GM19043 (cell line): ENCODE results near the gene MTMR4.
"Not testable (repeated sequence)": the region's sequence is repeated elsewhere in the genome, so short reads cannot be mapped to it uniquely, and the experiment has no call there.

Experiments
- ATAC-seq: cut with Tn5 transposase; IDR thresholded peaks from one replicate; pipeline ENCODE4 v1.9.1; 2021; ENCODE audit warnings: low read depth; ENCODE audit not compliant: unreplicated experiment

MTMR4 gene

DNA sequence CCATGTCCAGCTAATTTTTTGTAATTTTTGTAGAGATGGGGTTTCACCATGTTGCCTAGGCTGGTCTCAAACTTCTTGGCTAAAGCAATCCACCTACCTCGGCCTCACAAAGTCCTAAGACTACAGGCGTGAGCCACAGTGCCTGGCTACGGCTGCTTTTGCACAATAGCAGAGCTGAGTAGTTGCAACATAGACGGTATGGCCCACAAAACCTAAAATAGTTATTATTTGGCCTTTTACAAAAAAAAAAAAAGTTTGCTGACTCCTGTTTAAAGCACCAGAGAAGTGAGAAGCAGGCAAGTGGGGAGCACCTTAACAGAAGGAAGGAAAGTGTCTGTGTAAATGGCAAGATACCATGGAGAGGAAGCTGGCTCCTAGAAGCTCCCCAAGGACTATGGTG is 20.9 kb downstream of the MTMR4 start:
- no peak for ATAC-seq

- ATAC-seq: no peak
Measured at GRCh38 chr17:58492238-58493121, 22.0 kb downstream of the MTMR4 start.

GRCh38 chr17:58491510-58492045 is 22.9 kb downstream of the MTMR4 start:
- no peak for ATAC-seq

DNA sequence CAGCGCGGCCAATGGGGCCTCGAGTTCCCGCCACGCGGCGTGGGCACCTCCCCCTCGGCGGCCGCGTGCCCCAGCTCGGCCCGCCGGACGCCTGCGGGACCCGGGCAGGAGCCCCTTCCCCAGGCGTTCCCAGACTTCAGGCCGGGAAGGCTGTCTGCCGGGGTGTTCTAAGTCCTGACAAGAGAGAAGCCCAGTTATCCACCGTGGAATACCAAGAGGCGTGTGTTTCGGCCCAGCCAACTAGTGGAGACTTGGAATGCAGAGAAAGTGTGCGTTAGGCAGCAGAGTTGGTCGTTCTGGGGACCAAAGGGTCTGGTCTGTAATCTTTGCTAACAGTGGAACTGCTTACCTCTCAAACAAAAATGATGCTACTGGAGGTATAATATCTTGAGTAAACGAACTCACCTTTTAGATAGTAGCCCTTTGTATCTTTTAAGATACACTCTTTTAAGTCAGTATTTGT is 26.0 kb downstream of the MTMR4 start:
- ATAC-seq: no peak

DNA sequence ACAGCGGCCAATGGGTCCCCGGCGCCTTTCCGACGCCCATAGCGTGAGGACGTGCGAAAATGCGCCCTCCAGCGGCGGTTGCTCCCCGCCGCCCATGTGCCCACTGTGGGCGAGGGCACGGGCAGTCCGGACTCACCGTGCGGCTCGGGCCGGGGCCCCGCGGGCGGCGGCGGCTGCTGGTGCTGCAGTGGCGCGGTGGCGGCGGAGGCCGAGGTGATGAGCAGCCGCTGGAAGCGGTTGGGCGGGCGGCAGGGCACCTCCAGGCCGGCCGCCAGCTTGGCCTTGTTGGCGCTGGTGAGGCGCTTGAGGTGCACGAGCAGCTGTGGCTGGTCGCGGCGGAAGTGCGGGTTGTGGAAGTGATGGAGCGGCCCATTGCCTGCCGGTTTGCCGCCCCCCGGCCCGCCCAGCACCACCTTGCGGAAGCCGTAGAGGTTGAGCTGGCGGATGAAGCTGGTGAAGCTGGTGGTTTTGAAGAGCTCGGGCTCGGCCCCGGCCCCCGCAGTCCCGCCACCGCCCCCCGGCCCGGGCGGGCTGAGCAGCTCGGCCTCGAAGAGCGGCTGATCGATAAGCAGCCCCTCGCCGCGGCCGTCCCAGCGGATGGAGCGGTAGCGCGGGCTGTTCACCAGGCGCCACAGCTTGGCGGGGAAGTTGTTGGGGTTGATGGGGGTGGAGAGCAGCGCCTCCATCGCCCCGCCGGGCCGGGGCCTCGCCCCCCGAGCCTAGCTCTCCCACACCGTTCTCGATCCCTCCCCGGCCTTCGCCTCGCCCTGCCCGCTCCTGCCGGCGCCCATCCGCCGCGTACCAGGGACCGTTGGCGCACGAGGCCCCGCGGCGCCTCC is 26.6 kb downstream of the MTMR4 start, which contains the start of gene HSF5:
Gene HSF5, minus strand, starts transcription at position 820 of the 839 bp plus-strand sequence. Its CDS starts 134 bp downstream, at position 686.
- ATAC-seq: no peak

DNA sequence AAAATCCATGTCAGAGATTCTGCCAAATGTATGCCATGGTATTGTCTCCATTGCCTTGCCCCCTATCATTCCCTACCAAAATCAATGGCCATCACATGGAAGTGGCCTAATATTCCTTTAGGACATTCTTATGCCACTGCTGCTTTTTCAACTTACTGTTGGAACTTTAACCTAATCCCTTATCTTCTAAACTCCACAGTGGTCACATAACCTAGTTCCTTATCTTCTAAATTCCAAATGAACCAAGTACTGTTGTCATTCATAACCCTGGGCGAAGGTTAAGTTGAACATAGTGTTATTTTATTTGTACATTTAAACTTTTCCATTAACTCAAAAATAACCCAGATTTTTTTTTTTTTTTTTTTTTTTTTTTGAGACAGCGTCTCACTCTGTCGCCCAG is 29.8 kb downstream of the MTMR4 start:
- no peak for ATAC-seq

DNA sequence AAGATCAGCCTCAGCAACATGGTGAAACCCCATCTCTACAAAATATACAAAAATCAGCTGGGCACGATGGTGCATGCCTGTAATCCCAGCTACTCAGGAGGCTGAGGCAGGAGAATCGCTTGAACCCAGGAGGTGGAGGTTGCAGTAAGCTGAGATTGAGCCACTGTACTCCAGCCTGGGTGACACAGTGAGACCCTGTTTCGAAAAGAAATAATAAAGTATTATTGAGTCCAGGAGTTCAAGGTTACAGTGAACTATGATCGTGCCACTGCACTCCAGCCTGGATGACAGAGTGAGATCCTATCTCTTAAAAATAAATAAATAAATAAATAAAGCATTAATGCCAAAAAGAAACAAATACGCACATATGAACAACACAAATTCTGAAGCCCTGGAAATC is 32.6 kb downstream of the MTMR4 start:
- ATAC-seq: not testable (repeated sequence)

GRCh38 chr17:58480090-58480489 is 34.3 kb downstream of the MTMR4 start:
- no peak for ATAC-seq

- ATAC-seq: no peak
Measured at GRCh38 chr17:58476812-58477211, 37.6 kb downstream of the MTMR4 start.

GRCh38 chr17:58475985-58476384 is 38.5 kb downstream of the MTMR4 start:
- ATAC-seq: no peak

DNA sequence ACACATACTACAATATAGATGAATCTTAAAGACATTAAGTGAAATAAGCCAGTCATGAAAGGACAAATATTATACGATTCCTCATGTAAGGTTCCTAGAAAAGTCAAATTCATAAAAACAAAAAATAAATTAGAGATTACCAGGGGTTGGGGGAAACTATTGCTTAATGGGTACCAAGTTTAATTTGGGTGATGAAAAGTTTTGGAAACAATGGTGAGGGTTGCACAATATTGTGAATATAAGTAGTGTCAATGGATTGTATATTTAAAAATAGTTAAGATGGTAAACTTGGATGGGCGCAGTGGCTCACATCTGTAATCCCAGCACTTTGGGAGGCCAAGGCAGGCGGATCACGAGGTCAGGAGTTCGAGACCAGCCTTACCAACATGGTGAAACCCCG is 44.1 kb downstream of the MTMR4 start:
- ATAC-seq: no peak

DNA sequence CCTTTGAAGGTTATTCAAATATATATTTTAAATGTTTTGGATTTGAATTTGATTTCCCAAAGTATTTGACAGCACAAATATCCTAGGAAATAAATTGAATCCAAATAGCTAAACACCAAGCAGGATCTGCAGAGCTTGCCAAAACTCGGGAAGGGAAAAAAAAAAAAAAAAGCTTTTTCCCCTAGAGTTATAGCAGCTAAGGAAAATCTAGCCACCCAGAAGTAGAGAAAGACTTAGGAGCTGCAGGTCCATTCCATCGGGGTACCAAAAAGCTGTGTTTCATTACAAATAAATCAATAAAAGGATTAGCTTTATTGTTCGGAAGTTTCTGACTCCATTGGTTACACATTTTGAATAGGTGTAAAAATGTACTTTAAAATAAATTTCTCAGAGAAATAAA is 45.5 kb downstream of the MTMR4 start:
- ATAC-seq: no peak

DNA sequence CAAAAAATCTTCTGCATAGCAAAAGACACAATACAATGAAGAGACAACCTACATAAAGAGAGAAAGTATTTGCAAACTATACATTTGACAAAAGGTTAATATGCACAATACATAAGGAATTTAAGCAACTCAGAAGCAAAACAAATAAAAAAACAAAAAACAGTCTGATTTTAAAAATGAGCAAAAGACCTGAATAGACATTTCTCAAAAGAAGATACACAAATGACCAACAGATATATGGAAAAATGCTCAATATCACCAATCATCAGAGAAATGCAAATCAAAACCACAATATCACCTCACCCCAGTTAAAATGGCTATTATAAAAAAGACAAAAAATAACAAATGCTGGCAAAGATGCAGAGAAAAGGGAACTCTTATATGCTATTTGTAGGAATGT is 58.9 kb downstream of the MTMR4 start:
- no peak for ATAC-seq

GRCh38 chr17:58452738-58453137 is 61.7 kb downstream of the MTMR4 start:
- no peak for ATAC-seq

DNA sequence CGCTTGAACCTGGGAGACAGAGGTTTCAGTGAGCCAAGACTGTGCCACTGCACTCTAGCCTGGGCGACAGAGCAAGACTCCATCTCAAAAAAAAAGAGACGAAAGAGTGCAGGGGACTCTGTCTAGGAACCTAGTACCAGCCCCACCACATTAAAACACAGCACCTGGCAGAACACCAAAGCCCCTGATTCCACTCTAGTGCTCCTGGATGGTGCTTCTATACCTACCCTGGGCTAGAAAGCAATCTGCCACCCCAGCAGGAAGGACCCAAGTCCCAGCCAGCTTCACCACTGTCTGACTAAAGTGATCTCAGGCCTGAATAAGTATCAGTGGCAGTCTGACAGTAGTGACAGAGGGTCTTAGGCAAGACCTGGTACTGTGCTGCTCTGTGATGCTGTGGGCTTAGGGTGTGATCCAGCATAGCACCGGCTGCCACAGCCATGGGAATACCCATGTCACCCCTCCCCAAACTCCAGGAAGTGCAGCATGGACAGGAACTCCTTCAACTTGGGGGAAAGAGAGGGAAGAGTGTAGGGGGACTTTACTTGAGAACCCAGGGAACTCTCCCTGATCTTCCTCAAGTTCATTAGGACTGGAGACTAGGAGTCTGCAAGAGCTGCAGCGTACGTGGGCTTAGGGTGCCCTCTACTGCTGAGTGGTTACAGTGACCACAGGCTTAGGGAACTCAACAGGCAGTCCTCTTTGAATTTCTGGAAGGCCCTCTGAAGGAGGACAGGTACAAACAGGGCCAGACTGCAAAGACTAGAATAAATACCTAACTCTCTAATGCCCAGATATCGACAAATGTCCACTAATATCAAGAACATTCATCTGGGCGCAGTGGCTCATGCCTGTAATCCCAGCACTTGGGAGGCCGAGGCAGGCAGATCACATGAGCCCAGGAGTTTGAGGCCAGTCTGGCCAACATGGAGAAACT is 67.1 kb downstream of the MTMR4 start:
- peak; percentile 66 for ATAC-seq

DNA sequence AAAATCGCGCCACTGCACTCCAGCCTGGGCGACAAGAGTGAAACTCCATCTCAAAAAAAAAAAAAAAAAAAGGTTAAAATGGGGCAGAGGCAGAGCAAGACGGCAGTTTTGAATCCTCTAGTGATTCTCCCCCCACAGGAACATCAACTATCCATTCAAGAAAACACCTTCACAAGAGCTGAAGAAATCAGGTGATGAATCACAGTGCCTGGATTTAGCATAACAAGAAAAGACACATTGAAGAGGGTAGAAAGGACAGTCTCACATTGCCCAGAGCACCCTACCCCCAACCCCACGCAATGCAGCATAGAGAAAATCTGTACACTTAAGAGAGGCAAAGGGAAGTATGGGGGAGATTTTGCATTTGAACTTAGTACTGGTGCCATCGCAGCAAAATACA is 68.4 kb downstream of the MTMR4 start:
- ATAC-seq: no peak
